Raji (cell line): ENCODE results near the gene FRRS1.

Experiments used
- POLR2A ChIP-seq: IDR thresholded peaks from 2 replicates; pipeline ENCODE4 v1.6.1; 2011; ENCODE audit warnings: low read depth, low read length, control low read depth; ENCODE audit not compliant: insufficient read depth

FRRS1 gene

GRCh38 chr1:99776120-99776519, 9.7 kb upstream of the FRRS1 start:
- no peak for TF ChIP-seq POLR2A

GRCh38 chr1:99772809-99773208, 6.4 kb upstream of the FRRS1 start:
- no peak for TF ChIP-seq POLR2A

- TF ChIP-seq POLR2A: no peak
Observed at GRCh38 chr1:99771513-99771918, 5.1 kb upstream of the FRRS1 start.

- TF ChIP-seq POLR2A: no peak
Observed at GRCh38 chr1:99768524-99769245, 2.2 kb upstream of the FRRS1 start.

GRCh38 chr1:99768104-99768503, 1.7 kb upstream of the FRRS1 start:
- TF ChIP-seq POLR2A: no peak

GRCh38 chr1:99764909-99765308, 1.5 kb downstream of the FRRS1 start:
- TF ChIP-seq POLR2A: no peak

GRCh38 chr1:99764439-99764838, 2.0 kb downstream of the FRRS1 start:
- TF ChIP-seq POLR2A: no peak

- TF ChIP-seq POLR2A: no peak
Observed at GRCh38 chr1:99763956-99764355, 2.5 kb downstream of the FRRS1 start.

GRCh38 chr1:99761774-99762173, 4.7 kb downstream of the FRRS1 start:
- TF ChIP-seq POLR2A: no peak

GRCh38 chr1:99759518-99760160, 6.8 kb downstream of the FRRS1 start:
- TF ChIP-seq POLR2A: no peak

GRCh38 chr1:99758073-99758511, 8.3 kb downstream of the FRRS1 start:
- no peak for TF ChIP-seq POLR2A

- TF ChIP-seq POLR2A: no peak
Observed at GRCh38 chr1:99756598-99756997, 9.8 kb downstream of the FRRS1 start.

GRCh38 chr1:99755664-99756063, 10.8 kb downstream of the FRRS1 start:
- TF ChIP-seq POLR2A: no peak

GRCh38 chr1:99754697-99755096, 11.7 kb downstream of the FRRS1 start:
- TF ChIP-seq POLR2A: no peak

GRCh38 chr1:99754055-99754626, 12.3 kb downstream of the FRRS1 start:
- TF ChIP-seq POLR2A: no peak

GRCh38 chr1:99751877-99752504, 14.4 kb downstream of the FRRS1 start:
- TF ChIP-seq POLR2A: no peak
